ENCODE measurements around the gene ACTL8.

ACTL8 gene

DNA sequence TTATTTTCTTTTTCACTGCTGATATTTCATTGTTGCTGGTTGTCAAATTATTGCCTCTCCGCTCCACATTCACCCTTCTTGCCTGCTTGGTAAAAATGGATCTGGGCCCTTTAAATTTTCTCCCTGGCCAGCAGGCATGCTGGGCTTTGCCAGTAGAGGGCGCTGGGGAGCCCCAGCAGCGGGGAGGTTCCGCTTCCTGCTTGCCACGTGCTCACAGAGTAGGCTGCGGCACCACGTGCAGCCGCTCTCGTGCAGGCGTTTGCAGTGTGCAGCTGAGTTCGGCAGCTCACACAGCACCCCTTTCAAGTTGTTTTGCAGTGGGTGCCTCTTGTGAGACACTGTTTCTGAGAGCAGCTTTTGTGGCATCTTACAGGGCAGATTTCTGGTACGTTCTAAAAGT lies at the start of gene ACTL8:
Gene ACTL8 (plus strand): TSS at position 214 of the 400 bp plus-strand sequence. CDS start 67,676 bp downstream, outside the sequence.
- H3K4me3 ChIP-seq (ENCODE audit: low read depth, low read length) = no peak within 1 kb of the TSS
- DNase-seq (ENCODE audit: low read depth) = no peak
- TF ChIP-seq, protein P1, sequence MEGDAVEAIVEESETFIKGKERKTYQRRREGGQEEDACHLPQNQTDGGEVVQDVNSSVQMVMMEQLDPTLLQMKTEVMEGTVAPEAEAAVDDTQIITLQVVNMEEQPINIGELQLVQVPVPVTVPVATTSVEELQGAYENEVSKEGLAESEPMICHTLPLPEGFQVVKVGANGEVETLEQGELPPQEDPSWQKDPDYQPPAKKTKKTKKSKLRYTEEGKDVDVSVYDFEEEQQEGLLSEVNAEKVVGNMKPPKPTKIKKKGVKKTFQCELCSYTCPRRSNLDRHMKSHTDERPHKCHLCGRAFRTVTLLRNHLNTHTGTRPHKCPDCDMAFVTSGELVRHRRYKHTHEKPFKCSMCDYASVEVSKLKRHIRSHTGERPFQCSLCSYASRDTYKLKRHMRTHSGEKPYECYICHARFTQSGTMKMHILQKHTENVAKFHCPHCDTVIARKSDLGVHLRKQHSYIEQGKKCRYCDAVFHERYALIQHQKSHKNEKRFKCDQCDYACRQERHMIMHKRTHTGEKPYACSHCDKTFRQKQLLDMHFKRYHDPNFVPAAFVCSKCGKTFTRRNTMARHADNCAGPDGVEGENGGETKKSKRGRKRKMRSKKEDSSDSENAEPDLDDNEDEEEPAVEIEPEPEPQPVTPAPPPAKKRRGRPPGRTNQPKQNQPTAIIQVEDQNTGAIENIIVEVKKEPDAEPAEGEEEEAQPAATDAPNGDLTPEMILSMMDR (conservative IDR thresholded peaks at IDR 0.05; ENCODE audit: low read depth, low read length) = peak; percentile 31

GRCh38 chr1:17706445-17706844 lies 48.7 kb upstream of the ACTL8 start:
- DNase-seq (ENCODE audit: low read depth) = no peak
- TF ChIP-seq, protein P1 (conservative IDR thresholded peaks at IDR 0.05; ENCODE audit: low read depth, low read length) = no peak
- H3K4me3 ChIP-seq (ENCODE audit: low read depth, low read length) = no peak overlapping the region

DNA sequence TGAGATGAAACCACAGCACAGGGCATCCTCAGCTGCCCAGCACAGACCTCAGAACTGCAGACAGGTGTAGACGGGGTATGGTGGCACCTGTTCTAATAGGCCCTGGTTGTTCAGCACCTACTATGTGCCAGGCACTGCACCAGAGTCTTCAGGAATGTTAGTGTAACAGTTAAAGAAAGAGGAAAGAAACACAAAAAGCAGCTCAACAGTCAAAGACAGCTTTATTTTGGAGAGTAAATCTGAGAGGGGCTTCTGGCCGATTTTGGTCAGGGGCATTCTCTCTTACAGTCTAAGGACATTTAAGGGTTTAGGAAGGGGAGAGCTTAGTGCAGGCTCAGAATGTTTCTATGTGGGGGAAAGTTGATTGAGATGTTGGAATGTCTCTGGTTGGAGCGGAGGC lies 45.2 kb upstream of the ACTL8 start:
- TF ChIP-seq, protein P1 (conservative IDR thresholded peaks at IDR 0.05; ENCODE audit: low read depth, low read length) = no peak
- no peak for DNase-seq (ENCODE audit: low read depth)
- no peak overlapping the region for H3K4me3 ChIP-seq (ENCODE audit: low read depth, low read length)

DNA sequence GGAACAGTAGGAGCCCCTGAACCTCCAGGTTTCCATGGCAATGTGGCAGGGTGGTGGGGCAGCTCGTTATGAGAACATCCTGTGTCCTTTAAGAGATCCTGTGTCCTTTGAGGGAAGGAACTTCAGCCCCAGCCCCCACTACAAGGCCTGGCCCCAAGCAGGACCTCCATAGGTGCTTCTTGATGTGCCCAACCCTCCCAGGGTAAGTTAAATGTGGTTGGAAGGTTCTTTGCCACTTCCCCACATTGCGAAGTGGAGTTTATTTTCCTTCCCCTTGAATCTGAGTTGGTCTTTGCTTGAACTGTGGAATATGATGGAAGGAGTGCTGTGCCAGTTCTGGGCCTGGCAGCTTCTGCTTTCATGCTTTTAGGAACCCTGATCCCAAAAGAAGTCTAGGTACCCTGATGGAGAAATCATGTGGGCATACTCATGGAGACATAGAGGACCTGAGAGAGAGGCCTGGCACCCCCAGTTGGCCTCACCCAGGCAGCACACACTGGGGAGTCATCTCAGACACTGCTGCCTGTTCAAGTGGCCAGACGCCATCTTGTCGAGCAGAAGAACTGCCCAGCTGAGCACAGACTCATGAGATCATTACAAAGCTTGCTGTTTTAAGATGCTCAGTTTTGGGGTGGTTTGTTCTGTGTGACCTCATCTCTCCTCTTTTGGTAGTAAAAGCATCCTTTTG lies 44.1 kb upstream of the ACTL8 start:
- TF ChIP-seq, protein P1 (conservative IDR thresholded peaks at IDR 0.05; ENCODE audit: low read depth, low read length) = no peak

GRCh38 chr1:17711577-17711910 lies 43.6 kb upstream of the ACTL8 start:
- DNase-seq (ENCODE audit: low read depth) = no peak
- TF ChIP-seq, protein P1 (conservative IDR thresholded peaks at IDR 0.05; ENCODE audit: low read depth, low read length) = no peak
- H3K4me3 ChIP-seq (ENCODE audit: low read depth, low read length) = no peak overlapping the region

More for the DNA sequence above, 44.1 kb upstream of the ACTL8 start:
- no peak overlapping the region for H3K4me3 ChIP-seq (ENCODE audit: low read depth, low read length)
- DNase-seq (ENCODE audit: low read depth) = no peak

DNA sequence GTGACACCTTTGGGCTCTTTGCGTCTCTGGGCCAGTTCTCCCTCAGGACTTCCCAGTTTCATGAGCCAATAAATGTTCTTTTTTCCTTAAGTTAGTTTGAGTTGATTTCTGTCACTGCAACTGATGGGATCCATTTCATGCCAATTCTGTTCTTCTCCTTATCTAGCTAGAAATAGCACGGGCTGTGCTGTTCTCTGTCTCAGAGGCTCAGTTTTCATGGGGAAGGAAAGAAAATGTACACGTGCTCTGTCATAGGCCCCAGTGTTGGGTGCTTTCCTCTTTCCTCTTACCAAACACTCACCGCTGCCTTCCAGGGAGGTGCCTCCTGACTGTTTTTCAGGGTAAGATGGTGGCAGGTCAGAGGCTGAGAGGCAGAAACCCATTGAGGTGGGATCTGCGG lies 43.2 kb upstream of the ACTL8 start:
- no peak for DNase-seq (ENCODE audit: low read depth)
- TF ChIP-seq, protein P1 (conservative IDR thresholded peaks at IDR 0.05; ENCODE audit: low read depth, low read length) = no peak
- no peak overlapping the region for H3K4me3 ChIP-seq (ENCODE audit: low read depth, low read length)

DNA sequence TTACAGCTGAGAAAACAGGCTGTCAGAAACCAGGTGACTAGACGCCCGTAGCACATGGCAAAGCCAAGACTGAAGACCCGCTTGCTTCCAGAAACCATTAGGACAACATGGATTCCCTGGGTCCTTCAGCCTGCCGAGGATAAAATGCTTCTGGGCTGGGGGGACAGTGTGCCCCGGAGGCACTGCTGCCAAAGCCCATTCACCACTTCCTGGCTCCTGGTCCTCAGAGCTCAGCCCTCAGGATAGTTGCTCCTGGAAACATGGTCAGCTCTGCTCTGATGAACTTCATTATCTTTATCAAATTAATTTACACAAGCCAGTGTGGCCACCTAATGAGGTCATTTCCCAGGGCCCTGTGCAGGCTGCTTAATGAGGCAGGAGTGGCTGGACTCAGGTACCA lies 41.1 kb upstream of the ACTL8 start:
- TF ChIP-seq, protein P1 (conservative IDR thresholded peaks at IDR 0.05; ENCODE audit: low read depth, low read length) = no peak
- no peak overlapping the region for H3K4me3 ChIP-seq (ENCODE audit: low read depth, low read length)
- DNase-seq (ENCODE audit: low read depth) = no peak
